SK-N-SH (cell line): ENCODE data around the gene DAPK3. TPM values are rescaled to one million over a fixed set of nuclear protein-coding genes. Genes with fewer than 3 reads are reported as not detected.
A peak's percentile ranks its signal among the peaks of the same experiment; 100 is the strongest.

Experiments used
- CTCF ChIA-PET: fragments of 300-600, 350-600 bp; formaldehyde crosslinking; extraction: SDS; loops from one replicate; lab custom pipeline; 2021; lab: Yijun Ruan, JAX
- POLR2A ChIA-PET: fragments of 350-600 bp; sonication (Branson Sonifier 250); formaldehyde crosslinking; extraction: SDS; loops from one replicate; lab custom pipeline; 2020; ENCODE audit warnings: antibody characterized with exemption, inconsistent platforms; lab: Yijun Ruan, JAX
- DNase-seq: peaks from one replicate; pipeline ENCODE4 v3.0.0; 2012
- H2AFZ ChIP-seq: fragments of 200-600 bp; sonication (generic); 2 replicates; pipeline ENCODE4 v1.8.1; 2016; ENCODE audit warnings: antibody characterized with exemption, mild to moderate bottlenecking, low read depth
- H3F3A ChIP-seq: fragments of 200-600 bp; sonication (generic); replicated peaks from 2 replicates; pipeline ENCODE3; 2016; ENCODE audit warnings: antibody characterized with exemption, mild to moderate bottlenecking; ENCODE audit not compliant: insufficient read depth
- H3K27ac ChIP-seq, 2 experiments: fragments of 200-500 bp in 1 of 2; fragments of 200-600 bp in 1 of 2; sonication (Bioruptor generic) in 1 of 2; sonication (generic), shearing (Covaris generic) in 1 of 2; 2 replicates each; pipeline versions ENCODE4 v1.5.1 to v1.6.1; 2014 to 2016; ENCODE audit warnings: low read depth in 2 of 2, inconsistent platforms in 1 of 2, low read length in 1 of 2, mild to moderate bottlenecking in 1 of 2, mixed read lengths in 1 of 2
- H3K27me3 ChIP-seq: fragments of 200-600 bp; sonication (generic), shearing (Covaris generic); 2 replicates; pipeline ENCODE4 v1.6.1; 2016; ENCODE audit warnings: mixed run types; ENCODE audit not compliant: insufficient read depth
- H3K36me3 ChIP-seq, 2 experiments: fragments of 200-500 bp in 1 of 2; fragments of 200-600 bp in 1 of 2; sonication (Bioruptor generic) in 1 of 2; sonication (generic) in 1 of 2; replicated peaks in 1 of 2; 2 replicates each; pipeline versions ENCODE3 to v1.5.1; 2014 to 2016; ENCODE audit warnings: low read length in 1 of 2, mild to moderate bottlenecking in 1 of 2; ENCODE audit not compliant: insufficient read depth in 2 of 2, control insufficient read depth in 1 of 2
- H3K4me1 ChIP-seq, 2 experiments: fragments of 200-500 bp in 1 of 2; fragments of 200-600 bp in 1 of 2; sonication (Bioruptor generic) in 1 of 2; sonication (generic), shearing (Covaris generic) in 1 of 2; 2 replicates each; pipeline versions ENCODE4 v1.5.1 to v1.6.1; 2014 to 2016; ENCODE audit warnings: low read depth in 1 of 2, low read length in 1 of 2, mixed run types in 1 of 2; ENCODE audit not compliant: insufficient read depth in 2 of 2, control insufficient read depth in 1 of 2
- H3K4me2 ChIP-seq: fragments of 200-600 bp; sonication (generic), shearing (Covaris generic); 2 replicates; pipeline ENCODE4 v1.6.1; 2017; ENCODE audit warnings: mixed run types
- H3K4me3 ChIP-seq, 2 experiments: fragments of 200-500 bp in 1 of 2; fragments of 200-600 bp in 1 of 2; sonication (Bioruptor generic) in 1 of 2; sonication (generic), shearing (Covaris generic) in 1 of 2; 2 replicates each; pipeline versions ENCODE4 v1.5.1 to v1.8.1; 2014 to 2016; ENCODE audit warnings: low read depth in 2 of 2, inconsistent platforms in 1 of 2, low read length in 1 of 2, mild to moderate bottlenecking in 1 of 2, mixed read lengths in 1 of 2, moderate library complexity in 1 of 2
- H3K79me2 ChIP-seq: fragments of 200-600 bp; sonication (generic); 2 replicates; pipeline ENCODE4 v1.8.1; 2017; ENCODE audit warnings: mild to moderate bottlenecking; ENCODE audit not compliant: insufficient read depth
- H3K9ac ChIP-seq: fragments of 200-600 bp; sonication (generic); 2 replicates; pipeline ENCODE4 v1.6.1; 2017; ENCODE audit warnings: mixed run types
- H3K9me2 ChIP-seq: fragments of 200-600 bp; sonication (generic); 2 replicates; pipeline ENCODE4 v1.6.1; 2017; ENCODE audit warnings: mixed run types
- H3K9me3 ChIP-seq: fragments of 200-600 bp; sonication (generic); 2 replicates; pipeline ENCODE4 v1.6.1; 2017; ENCODE audit warnings: mixed run types, mild to moderate bottlenecking, moderate library complexity
- H4K20me1 ChIP-seq: fragments of 200-600 bp; sonication (generic); 2 replicates; pipeline ENCODE4 v1.6.1; 2017; ENCODE audit warnings: mild to moderate bottlenecking, mixed run types; ENCODE audit not compliant: insufficient read depth
- CHD2 ChIP-seq: fragments of 150-350 bp; IDR thresholded peaks from 2 replicates; pipeline ENCODE4 v1.6.1; 2018; ENCODE audit warnings: low read length; ENCODE audit not compliant: partially characterized antibody
- EZH2phosphoT487 ChIP-seq: fragments of 200-600 bp; sonication (generic); IDR thresholded peaks from 2 replicates; pipeline ENCODE4 v1.6.1; 2017; ENCODE audit warnings: low read depth, mixed run types, mild to moderate bottlenecking, antibody characterized with exemption, moderate library complexity, borderline replicate concordance
- FOSL2 ChIP-seq: IDR thresholded peaks from 2 replicates; pipeline ENCODE4 v1.4.0; 2012; ENCODE audit warnings: low read depth, mild to moderate bottlenecking, moderate library complexity, borderline replicate concordance
- FOXM1 ChIP-seq: IDR thresholded peaks from 2 replicates; pipeline ENCODE4 v1.4.0; 2012; ENCODE audit warnings: low read depth, mild to moderate bottlenecking
- JUND ChIP-seq: IDR thresholded peaks from 2 replicates; pipeline ENCODE4 v1.4.0; 2012
- MEF2A ChIP-seq: IDR thresholded peaks from 2 replicates; pipeline ENCODE4 v1.4.0; 2012; ENCODE audit warnings: low read depth, borderline replicate concordance
- MXI1 ChIP-seq: IDR thresholded peaks from 2 replicates; pipeline ENCODE4 v1.6.1; 2012; ENCODE audit warnings: mild to moderate bottlenecking, low read depth, low read length, improper control_type of control experiment
- NRF1 ChIP-seq: IDR thresholded peaks from 2 replicates; pipeline ENCODE4 v1.6.1; 2012; ENCODE audit warnings: low read depth, mild to moderate bottlenecking, low read length
- POLR2AphosphoS5 ChIP-seq: IDR thresholded peaks from 2 replicates; pipeline ENCODE4 v1.6.1; 2012; ENCODE audit warnings: low read depth, low read length
- RCOR1 ChIP-seq: fragments of 150-350 bp; IDR thresholded peaks from 2 replicates; pipeline ENCODE4 v1.6.1; 2017; ENCODE audit warnings: antibody characterized with exemption, low read length
- RFX5 ChIP-seq: IDR thresholded peaks from 2 replicates; pipeline ENCODE4 v1.6.1; 2012; ENCODE audit warnings: mild to moderate bottlenecking, improper control_type of control experiment, low read length
- SMC3 ChIP-seq: IDR thresholded peaks from 2 replicates; pipeline ENCODE4 v1.6.1; 2012; ENCODE audit warnings: low read depth, low read length, improper control_type of control experiment
- TAF1 ChIP-seq: IDR thresholded peaks from 2 replicates; pipeline ENCODE4 v1.6.1; 2012; ENCODE audit warnings: low read depth, mild to moderate bottlenecking, low read length, moderate library complexity, borderline replicate concordance
- TCF12 ChIP-seq: IDR thresholded peaks from 2 replicates; pipeline ENCODE4 v1.4.0; 2012
- TEAD4 ChIP-seq: IDR thresholded peaks from 2 replicates; pipeline ENCODE4 v1.4.0; 2012; ENCODE audit warnings: mild to moderate bottlenecking, borderline replicate concordance; ENCODE audit not compliant: insufficient read depth
- YY1 ChIP-seq: IDR thresholded peaks from 2 replicates; pipeline ENCODE4 v1.4.0; 2012; ENCODE audit warnings: low read depth, mild to moderate bottlenecking
- whole genome bisulfite sequencing: methylation state at CpG from one replicate; pipeline ENCODE4 v1.1.6; 2017; ENCODE audit warnings: low lambda C conversion rate; 5-methylcytosine and 5-hydroxymethylcytosine counted together
- polyA plus RNA-seq, 3 experiments: library from polyadenylated mRNA; depleted of rRNA; stranded (reverse); fragments of >200 nt; gene quantifications; 2 replicates each; pipeline ENCODE4 v1.2.3, GENCODE V29; 2012
- TF ChIP-seq, protein P1 (sequence below): fragments of 200-600 bp; sonication (generic); IDR thresholded peaks from 2 replicates; pipeline ENCODE4 v1.6.1; 2017; ENCODE audit warnings: antibody characterized with exemption, mild to moderate bottlenecking, moderate library complexity
- TF ChIP-seq, protein P2 (sequence below): fragments of 150-350 bp; IDR thresholded peaks from 2 replicates; pipeline ENCODE4 v1.6.1; 2016; ENCODE audit warnings: mild to moderate bottlenecking, low read depth, low read length
- TF ChIP-seq, protein P3 (sequence below): fragments of 150-350 bp; IDR thresholded peaks from 2 replicates; pipeline ENCODE4 v1.6.1; 2017; ENCODE audit warnings: antibody characterized with exemption, low read length, low read depth, borderline replicate concordance
- TF ChIP-seq, protein P4 (sequence below): IDR thresholded peaks from 2 replicates; pipeline ENCODE4; 2012
- TF ChIP-seq, protein P5 (sequence below): IDR thresholded peaks from 2 replicates; pipeline ENCODE4 v1.4.0; 2012; ENCODE audit warnings: low read depth, borderline replicate concordance
- TF ChIP-seq, protein P6 (sequence below): IDR thresholded peaks from 2 replicates; pipeline ENCODE4 v1.6.1; 2012; ENCODE audit warnings: mild to moderate bottlenecking, low read depth, low read length, moderate library complexity

Gene DAPK3
- polyA plus RNA-seq, 1 of the 3 experiments (the other 2 are of a cell fraction): 142 TPM

DNA sequence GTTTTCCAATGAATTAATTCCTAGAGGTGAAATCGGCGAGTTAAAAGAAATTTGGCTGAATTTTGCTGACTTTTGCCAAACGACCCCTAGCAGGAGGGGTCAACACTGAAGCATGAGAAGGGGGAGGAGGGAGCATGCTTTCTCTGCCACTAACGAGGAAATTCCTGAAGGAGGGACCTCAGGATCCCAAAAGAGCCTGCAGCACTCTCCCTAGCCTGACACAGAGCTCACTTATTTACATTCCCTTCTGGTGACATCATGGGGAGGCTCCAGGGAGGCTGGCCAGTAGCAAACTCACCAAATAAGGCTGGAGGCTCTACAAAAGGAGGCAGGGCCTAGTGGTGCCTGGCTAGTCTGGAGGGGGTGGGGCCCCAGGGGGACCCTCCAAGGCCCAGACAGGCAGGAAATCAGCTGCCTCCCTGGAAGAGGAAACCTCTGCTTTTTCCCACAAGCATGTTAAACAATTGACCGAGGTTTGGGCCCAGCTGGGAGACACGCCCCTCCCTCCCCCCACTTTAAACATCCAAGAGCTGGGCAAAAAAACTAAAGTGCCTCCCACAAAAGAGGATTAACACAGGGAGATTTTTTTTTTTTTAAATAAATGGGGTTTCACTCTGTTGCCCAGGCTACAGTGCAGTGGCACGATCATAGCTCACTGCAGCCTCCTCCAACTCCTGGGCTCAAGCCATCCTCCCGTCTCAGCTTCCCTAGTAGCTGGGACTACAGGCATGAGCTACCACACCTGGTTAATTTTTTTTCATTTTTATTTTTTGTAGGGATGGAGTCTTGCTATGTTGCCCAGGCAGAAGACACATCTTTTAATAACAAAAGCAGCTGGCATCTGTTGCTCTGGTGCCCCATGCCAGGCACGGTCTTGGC lies 2.1 kb downstream of the DAPK3 start:
- POLR2A ChIA-PET: interaction anchor here (0.6 kb wide), 1 partner anchor 14 kb away, joined by 3 read pairs; no protein-coding TSS in a partner anchor
- H2AFZ ChIP-seq: no peak overlapping the region
- peaks cover 20 to 28% of the 10 kb centered on the region in 2 experiments for H3K36me3 ChIP-seq
- no peaks in the 10 kb centered on the region for H3K27me3 ChIP-seq
- CTCF ChIA-PET: interaction anchor here (1.0 to 1.4 kb wide), 4 partner anchors 16 to 171 kb away, joined by 3 to 8 read pairs (median 3); no protein-coding TSS in a partner anchor
- peaks cover 67% of the 10 kb centered on the region for H3K79me2 ChIP-seq
- H3K9me2 ChIP-seq: no peaks in the 10 kb centered on the region
- H3K4me3 ChIP-seq: peak overlapping the region; percentile 75 to 80; a peak in 3 of 4 replicates
- 30% methylated on average over 9 of the region's 9 CpGs for WGBS
- H3K9ac ChIP-seq: peak overlapping the region; percentile 93
- peaks cover 16 to 22% of the 10 kb centered on the region in 2 experiments; a peak in 3 of 4 replicates for H3K4me1 ChIP-seq
- H3K27ac ChIP-seq: peak overlapping the region; percentile 1 to 99; a peak in 2 of 4 replicates
- peaks cover 75% of the 10 kb centered on the region for H4K20me1 ChIP-seq
- H3K4me2 ChIP-seq: peak overlapping the region; percentile 97
- H3K9me3 ChIP-seq: no peaks in the 10 kb centered on the region
- peaks cover 37% of the 10 kb centered on the region for H3F3A ChIP-seq
- DNase-seq: peak; percentile 57
- TF ChIP-seq YY1 (no peak), RCOR1 (no peak), NRF1 (no peak), CHD2 (no peak), FOSL2 (peak; percentile 65; the same call in 1 of the 2 replicates), MXI1 (no peak), SMC3 (no peak), FOXM1 (no peak), TAF1 (no peak), TCF12 (peak; percentile 63; the same call in 1 of the 2 replicates), JUND (peak; percentile 89), MEF2A (peak; percentile 49; the same call in 1 of the 2 replicates), RFX5 (no peak), TEAD4 (peak; percentile 62; the same call in 1 of the 2 replicates), POLR2AphosphoS5 (no peak), EZH2phosphoT487 (no peak)
- TF ChIP-seq, protein P1, sequence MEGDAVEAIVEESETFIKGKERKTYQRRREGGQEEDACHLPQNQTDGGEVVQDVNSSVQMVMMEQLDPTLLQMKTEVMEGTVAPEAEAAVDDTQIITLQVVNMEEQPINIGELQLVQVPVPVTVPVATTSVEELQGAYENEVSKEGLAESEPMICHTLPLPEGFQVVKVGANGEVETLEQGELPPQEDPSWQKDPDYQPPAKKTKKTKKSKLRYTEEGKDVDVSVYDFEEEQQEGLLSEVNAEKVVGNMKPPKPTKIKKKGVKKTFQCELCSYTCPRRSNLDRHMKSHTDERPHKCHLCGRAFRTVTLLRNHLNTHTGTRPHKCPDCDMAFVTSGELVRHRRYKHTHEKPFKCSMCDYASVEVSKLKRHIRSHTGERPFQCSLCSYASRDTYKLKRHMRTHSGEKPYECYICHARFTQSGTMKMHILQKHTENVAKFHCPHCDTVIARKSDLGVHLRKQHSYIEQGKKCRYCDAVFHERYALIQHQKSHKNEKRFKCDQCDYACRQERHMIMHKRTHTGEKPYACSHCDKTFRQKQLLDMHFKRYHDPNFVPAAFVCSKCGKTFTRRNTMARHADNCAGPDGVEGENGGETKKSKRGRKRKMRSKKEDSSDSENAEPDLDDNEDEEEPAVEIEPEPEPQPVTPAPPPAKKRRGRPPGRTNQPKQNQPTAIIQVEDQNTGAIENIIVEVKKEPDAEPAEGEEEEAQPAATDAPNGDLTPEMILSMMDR: no peak
- TF ChIP-seq, protein P2, sequence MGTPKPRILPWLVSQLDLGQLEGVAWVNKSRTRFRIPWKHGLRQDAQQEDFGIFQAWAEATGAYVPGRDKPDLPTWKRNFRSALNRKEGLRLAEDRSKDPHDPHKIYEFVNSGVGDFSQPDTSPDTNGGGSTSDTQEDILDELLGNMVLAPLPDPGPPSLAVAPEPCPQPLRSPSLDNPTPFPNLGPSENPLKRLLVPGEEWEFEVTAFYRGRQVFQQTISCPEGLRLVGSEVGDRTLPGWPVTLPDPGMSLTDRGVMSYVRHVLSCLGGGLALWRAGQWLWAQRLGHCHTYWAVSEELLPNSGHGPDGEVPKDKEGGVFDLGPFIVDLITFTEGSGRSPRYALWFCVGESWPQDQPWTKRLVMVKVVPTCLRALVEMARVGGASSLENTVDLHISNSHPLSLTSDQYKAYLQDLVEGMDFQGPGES: no peak
- TF ChIP-seq, protein P3, sequence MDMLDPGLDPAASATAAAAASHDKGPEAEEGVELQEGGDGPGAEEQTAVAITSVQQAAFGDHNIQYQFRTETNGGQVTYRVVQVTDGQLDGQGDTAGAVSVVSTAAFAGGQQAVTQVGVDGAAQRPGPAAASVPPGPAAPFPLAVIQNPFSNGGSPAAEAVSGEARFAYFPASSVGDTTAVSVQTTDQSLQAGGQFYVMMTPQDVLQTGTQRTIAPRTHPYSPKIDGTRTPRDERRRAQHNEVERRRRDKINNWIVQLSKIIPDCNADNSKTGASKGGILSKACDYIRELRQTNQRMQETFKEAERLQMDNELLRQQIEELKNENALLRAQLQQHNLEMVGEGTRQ: no peak
- TF ChIP-seq, protein P4, sequence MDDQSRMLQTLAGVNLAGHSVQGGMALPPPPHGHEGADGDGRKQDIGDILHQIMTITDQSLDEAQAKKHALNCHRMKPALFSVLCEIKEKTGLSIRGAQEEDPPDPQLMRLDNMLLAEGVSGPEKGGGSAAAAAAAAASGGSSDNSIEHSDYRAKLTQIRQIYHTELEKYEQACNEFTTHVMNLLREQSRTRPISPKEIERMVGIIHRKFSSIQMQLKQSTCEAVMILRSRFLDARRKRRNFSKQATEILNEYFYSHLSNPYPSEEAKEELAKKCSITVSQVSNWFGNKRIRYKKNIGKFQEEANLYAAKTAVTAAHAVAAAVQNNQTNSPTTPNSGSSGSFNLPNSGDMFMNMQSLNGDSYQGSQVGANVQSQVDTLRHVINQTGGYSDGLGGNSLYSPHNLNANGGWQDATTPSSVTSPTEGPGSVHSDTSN: no peak
- TF ChIP-seq, protein P5, sequence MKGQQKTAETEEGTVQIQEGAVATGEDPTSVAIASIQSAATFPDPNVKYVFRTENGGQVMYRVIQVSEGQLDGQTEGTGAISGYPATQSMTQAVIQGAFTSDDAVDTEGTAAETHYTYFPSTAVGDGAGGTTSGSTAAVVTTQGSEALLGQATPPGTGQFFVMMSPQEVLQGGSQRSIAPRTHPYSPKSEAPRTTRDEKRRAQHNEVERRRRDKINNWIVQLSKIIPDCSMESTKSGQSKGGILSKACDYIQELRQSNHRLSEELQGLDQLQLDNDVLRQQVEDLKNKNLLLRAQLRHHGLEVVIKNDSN: no peak
- TF ChIP-seq, protein P6, sequence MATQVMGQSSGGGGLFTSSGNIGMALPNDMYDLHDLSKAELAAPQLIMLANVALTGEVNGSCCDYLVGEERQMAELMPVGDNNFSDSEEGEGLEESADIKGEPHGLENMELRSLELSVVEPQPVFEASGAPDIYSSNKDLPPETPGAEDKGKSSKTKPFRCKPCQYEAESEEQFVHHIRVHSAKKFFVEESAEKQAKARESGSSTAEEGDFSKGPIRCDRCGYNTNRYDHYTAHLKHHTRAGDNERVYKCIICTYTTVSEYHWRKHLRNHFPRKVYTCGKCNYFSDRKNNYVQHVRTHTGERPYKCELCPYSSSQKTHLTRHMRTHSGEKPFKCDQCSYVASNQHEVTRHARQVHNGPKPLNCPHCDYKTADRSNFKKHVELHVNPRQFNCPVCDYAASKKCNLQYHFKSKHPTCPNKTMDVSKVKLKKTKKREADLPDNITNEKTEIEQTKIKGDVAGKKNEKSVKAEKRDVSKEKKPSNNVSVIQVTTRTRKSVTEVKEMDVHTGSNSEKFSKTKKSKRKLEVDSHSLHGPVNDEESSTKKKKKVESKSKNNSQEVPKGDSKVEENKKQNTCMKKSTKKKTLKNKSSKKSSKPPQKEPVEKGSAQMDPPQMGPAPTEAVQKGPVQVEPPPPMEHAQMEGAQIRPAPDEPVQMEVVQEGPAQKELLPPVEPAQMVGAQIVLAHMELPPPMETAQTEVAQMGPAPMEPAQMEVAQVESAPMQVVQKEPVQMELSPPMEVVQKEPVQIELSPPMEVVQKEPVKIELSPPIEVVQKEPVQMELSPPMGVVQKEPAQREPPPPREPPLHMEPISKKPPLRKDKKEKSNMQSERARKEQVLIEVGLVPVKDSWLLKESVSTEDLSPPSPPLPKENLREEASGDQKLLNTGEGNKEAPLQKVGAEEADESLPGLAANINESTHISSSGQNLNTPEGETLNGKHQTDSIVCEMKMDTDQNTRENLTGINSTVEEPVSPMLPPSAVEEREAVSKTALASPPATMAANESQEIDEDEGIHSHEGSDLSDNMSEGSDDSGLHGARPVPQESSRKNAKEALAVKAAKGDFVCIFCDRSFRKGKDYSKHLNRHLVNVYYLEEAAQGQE: peak; percentile 30; the same call in 1 of the 2 replicates
